ENCODE measurements around the gene ZFYVE1. TPM values are rescaled to one million over a fixed set of nuclear protein-coding genes. Genes with fewer than 3 reads are reported as not detected.

Gene ZFYVE1
- total and polyA plus RNA-seq, 10 of the 15 experiments (the other 5 are each of a cell fraction or from before 2014, with no cell fraction given) = 1.2 to 13.3 (median 6.4) TPM

DNA sequence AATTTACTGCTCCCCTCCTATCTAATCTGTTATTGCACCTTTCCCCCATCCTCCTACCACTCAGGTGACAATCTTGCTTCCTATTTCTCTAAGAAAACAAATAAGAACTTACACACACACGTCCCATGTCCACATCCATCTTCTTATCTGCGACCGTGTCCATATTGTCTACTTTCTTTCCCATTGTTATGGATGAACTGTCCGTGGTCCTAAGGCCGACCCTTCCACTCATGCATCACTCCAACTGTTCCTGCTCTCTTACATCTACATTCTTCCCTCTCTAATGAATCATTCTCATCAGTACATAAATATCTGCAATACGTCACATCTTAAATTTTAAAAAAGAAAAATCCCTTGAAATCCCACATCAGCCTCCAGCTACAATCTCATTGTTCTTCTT, 30.0 kb downstream of the ZFYVE1 start:
- in situ Hi-C loops (cut with MboI) (no loop called here), intact Hi-C loops (cut with micrococcal nuclease; ENCODE audit: unreplicated experiment) (no loop called here)
- no peak for TF ChIP-seq MYC (IDR thresholded peaks at IDR 0.05; ENCODE audit: insufficient read depth, insufficient read length, insufficient replicate concordance, low read length, severe bottlenecking)
- TF ChIP-seq MEF2B (IDR thresholded peaks at IDR 0.05; ENCODE audit: partially characterized antibody, poor library complexity, severe bottlenecking) = no peak
- no peak for TF ChIP-seq PAX5 (IDR thresholded peaks at IDR 0.05; ENCODE audit: borderline replicate concordance, low read depth, low read length)
- no peak for TF ChIP-seq PAX8 (IDR thresholded peaks at IDR 0.05)
- no peak for TF ChIP-seq E2F8 (IDR thresholded peaks at IDR 0.05; ENCODE audit: low read depth, partially characterized antibody)
- no peak for TF ChIP-seq SMAD5 (IDR thresholded peaks at IDR 0.05; ENCODE audit: low read depth)
- no peak for TF ChIP-seq ZNF217 (IDR thresholded peaks at IDR 0.05)
- no peak for TF ChIP-seq RBBP5 (conservative IDR thresholded peaks at IDR 0.05)
- TF ChIP-seq, protein P1, sequence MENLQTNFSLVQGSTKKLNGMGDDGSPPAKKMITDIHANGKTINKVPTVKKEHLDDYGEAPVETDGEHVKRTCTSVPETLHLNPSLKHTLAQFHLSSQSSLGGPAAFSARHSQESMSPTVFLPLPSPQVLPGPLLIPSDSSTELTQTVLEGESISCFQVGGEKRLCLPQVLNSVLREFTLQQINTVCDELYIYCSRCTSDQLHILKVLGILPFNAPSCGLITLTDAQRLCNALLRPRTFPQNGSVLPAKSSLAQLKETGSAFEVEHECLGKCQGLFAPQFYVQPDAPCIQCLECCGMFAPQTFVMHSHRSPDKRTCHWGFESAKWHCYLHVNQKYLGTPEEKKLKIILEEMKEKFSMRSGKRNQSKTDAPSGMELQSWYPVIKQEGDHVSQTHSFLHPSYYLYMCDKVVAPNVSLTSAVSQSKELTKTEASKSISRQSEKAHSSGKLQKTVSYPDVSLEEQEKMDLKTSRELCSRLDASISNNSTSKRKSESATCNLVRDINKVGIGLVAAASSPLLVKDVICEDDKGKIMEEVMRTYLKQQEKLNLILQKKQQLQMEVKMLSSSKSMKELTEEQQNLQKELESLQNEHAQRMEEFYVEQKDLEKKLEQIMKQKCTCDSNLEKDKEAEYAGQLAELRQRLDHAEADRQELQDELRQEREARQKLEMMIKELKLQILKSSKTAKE (IDR thresholded peaks at IDR 0.05; ENCODE audit: low read depth, poor library complexity, severe bottlenecking) = no peak
- TF ChIP-seq IRF4 (IDR thresholded peaks at IDR 0.05; ENCODE audit: low read depth, low read length) = no peak
- TF ChIP-seq ETV6 (conservative IDR thresholded peaks at IDR 0.05 in 1 of 2, IDR thresholded peaks at IDR 0.05 in 1 of 2; ENCODE audit: borderline replicate concordance in 1 of 2, low read depth in 1 of 2) = no peak
- TF ChIP-seq BCLAF1 (IDR thresholded peaks at IDR 0.05) = no peak
- TF ChIP-seq ZNF274 (IDR thresholded peaks at IDR 0.05; ENCODE audit: insufficient read depth, insufficient read length) = no peak
- Histone ChIP-seq H2AFZ (ENCODE audit: control insufficient read depth, low read depth, low read length) (no peak overlapping the region), H3K4me1 (ENCODE audit: control insufficient read depth, insufficient read depth, low read length) (no peaks in the 10 kb centered on the region), H3K27me3 (replicated peaks in 1 of 2; ENCODE audit: control insufficient read depth in 2 of 2, insufficient read depth in 2 of 2, low read length in 1 of 2) (no peaks in the 10 kb centered on the region), H3K9ac (ENCODE audit: control insufficient read depth, insufficient read depth, low read length) (no peak overlapping the region), H3K27ac (ENCODE audit: control insufficient read depth, insufficient read depth) (no peak overlapping the region), H3K79me2 (ENCODE audit: control insufficient read depth, insufficient read depth, low read length) (no peaks in the 10 kb centered on the region), H3K9me3 (replicated peaks; ENCODE audit: control insufficient read depth, insufficient read depth, low read length) (no peaks in the 10 kb centered on the region), H3K4me3 (no peak overlapping the region), H3K4me2 (ENCODE audit: control insufficient read depth, insufficient read depth) (no peak overlapping the region), H3K36me3 (ENCODE audit: control insufficient read depth in 2 of 2, insufficient read depth in 2 of 2, low read length in 1 of 2) (peaks cover 3 to 10% of the 10 kb centered on the region in 2 experiments; a peak in 3 of 4 replicates), H4K20me1 (ENCODE audit: control insufficient read depth, insufficient read depth) (no peaks in the 10 kb centered on the region)
- DNase-seq (ENCODE audit: low read depth, low spot score) (no peak), FAIRE-seq (no peak), ATAC-seq (no peak)
- CTCF ChIA-PET = interaction anchor here (0.6 to 1.1 kb wide), 2 partner anchors 49 to 59 kb away, joined by 3 read pairs; no protein-coding TSS in a partner anchor
- POLR2A ChIA-PET = no interaction called here
- RAD21 ChIA-PET (ENCODE audit: unreplicated experiment) = interaction anchor here (0.7 kb wide), 1 partner anchor 590 kb away, joined by 3 read pairs; no protein-coding TSS in a partner anchor
- WGBS (ENCODE audit: insufficient coverage, insufficient replicate concordance, low lambda C conversion rate, missing lambda C conversion rate) = 94% methylated on average over 6 of the region's 6 CpGs
- no TSS peak for BruUV-seq (replicated peaks)
- SMC1A ChIA-PET (ENCODE audit: uncharacterized antibody, unreplicated experiment) = interaction anchor here (1.0 to 1.5 kb wide), 3 partner anchors 13 to 48 kb away, joined by 3 read pairs; no protein-coding TSS in a partner anchor

Data from GM12878 (cell line).